ENCODE results near the gene SPDEF.

The SPDEF gene

DNA sequence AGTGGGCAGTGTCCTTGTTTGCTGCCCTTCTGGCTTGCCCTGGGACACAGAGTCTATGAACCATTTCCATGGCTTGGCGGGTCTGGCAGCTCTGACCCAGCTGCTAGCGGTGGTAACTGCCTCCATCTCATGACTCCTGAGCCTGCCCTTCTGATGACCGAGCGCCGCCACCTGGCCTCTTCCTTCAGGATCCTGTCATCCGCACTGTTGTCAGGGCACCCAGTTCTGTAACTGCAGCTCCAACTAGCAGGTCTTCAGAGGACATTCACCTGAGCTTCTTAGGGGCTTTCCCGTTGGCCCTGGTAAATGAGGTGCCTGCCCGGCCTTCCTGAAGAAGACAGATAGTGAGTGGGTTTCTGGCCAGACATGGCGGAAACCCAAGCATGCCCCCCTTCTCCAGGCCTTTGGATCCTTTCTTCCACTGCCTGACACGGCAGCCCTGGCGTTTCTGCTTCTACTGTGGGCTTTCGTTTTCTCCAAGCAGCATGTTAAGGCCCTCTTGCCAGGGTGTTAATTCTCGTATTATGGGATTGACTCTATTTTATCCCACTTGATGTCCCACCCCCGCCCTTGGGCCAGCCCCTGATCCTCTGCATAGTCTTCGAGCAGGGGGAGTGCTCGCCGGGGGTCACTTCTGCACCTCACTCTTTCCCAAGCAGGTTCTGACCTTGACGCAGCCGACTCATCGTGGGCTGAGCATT lies 65.6 kb downstream of the SPDEF start:
- no peaks in the 10 kb centered on the region for H3K36me3 Mint-ChIP-seq (ENCODE audit: low read depth)
- peaks cover 16% of the 10 kb centered on the region for H3K4me1 Mint-ChIP-seq (ENCODE audit: low read depth)
- H3K4me3 Mint-ChIP-seq: no peak overlapping the region
- H3K27me3 Mint-ChIP-seq: no peaks in the 10 kb centered on the region
- no peak overlapping the region for H3K27ac Mint-ChIP-seq
- H3K9me3 Mint-ChIP-seq: no peaks in the 10 kb centered on the region

DNA sequence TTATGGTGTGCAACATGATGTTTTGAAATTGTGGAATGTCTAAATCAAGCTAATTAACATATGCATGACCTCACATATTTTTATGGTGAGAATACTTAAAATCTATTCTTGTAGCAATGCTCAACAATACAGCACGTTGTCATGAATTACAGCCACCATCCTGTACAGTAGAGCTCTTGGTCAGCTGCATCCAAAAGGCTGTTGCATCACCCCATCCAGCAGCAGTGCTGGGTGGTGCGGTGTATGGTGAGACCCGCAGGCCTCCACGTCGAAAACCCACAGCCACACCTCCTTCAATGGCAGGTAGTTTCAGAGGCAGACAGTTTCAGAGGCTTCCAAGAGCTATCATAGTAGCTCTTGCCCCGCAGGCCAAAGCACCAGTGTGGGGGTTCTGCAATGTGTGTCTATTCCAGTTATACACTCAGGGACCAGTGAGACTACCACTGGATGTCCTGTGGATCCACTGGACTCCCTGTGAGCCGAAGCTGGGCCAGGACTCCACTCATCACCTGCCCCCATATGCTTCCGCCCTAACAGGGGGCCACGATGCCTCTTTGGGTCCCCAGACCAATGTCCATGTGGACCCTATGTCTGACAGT lies 66.8 kb downstream of the SPDEF start:
- H3K4me1 Mint-ChIP-seq (ENCODE audit: low read depth): peaks cover 28% of the 10 kb centered on the region
- H3K9me3 Mint-ChIP-seq: no peaks in the 10 kb centered on the region
- no peak overlapping the region for H3K27ac Mint-ChIP-seq
- no peaks in the 10 kb centered on the region for H3K36me3 Mint-ChIP-seq (ENCODE audit: low read depth)
- H3K4me3 Mint-ChIP-seq: no peak overlapping the region
- no peaks in the 10 kb centered on the region for H3K27me3 Mint-ChIP-seq
